Naive B cell (primary cell): Measurements from ENCODE around the gene SPECC1. TPM values are rescaled to one million over a fixed set of nuclear protein-coding genes. Genes with fewer than 3 reads are reported as not detected.
"Not testable (repeated sequence)": the region's sequence is repeated elsewhere in the genome, so short reads cannot be mapped to it uniquely, and the experiment has no call there.

Source experiments
- ATAC-seq, 2 donors: fragments of 150-1000 bp; cut with Tn5 transposase; 2 replicates each; pipeline ENCODE4 v1.10.0; 2021; ENCODE audit warnings: low read depth in 2 of 2, mild to moderate bottlenecking in 2 of 2, moderate library complexity in 2 of 2
- DNase-seq: peaks from one replicate; pipeline ENCODE4 v3.0.0; 2022
- H3K27ac Mint-ChIP-seq, 6 donors: one replicate each; pipeline ENCODE4 v1.8.0; 2020 to 2022; ENCODE audit warnings: mild to moderate bottlenecking in 6 of 6, mixed read lengths in 6 of 6, moderate library complexity in 5 of 6, inconsistent platforms in 2 of 6
- H3K27me3 Mint-ChIP-seq, 3 donors: one replicate each; pipeline ENCODE4 v1.8.0; 2021 to 2022; ENCODE audit warnings: mixed read lengths in 3 of 3, mild to moderate bottlenecking in 1 of 3
- H3K36me3 Mint-ChIP-seq, 2 donors: one replicate each; pipeline ENCODE4 v1.8.0; 2020 to 2022; ENCODE audit warnings: mixed read lengths in 2 of 2, inconsistent platforms in 1 of 2, mild to moderate bottlenecking in 1 of 2
- H3K4me1 Mint-ChIP-seq, 3 donors: one replicate each; pipeline ENCODE4 v1.8.0; 2020 to 2022; ENCODE audit warnings: mixed read lengths in 3 of 3, inconsistent platforms in 1 of 3, mild to moderate bottlenecking in 1 of 3, moderate library complexity in 1 of 3
- H3K4me3 Mint-ChIP-seq, 8 donors: one replicate each; pipeline ENCODE4 v1.8.0; 2020 to 2022; ENCODE audit warnings: mild to moderate bottlenecking in 8 of 8, mixed read lengths in 8 of 8, moderate library complexity in 8 of 8, inconsistent platforms in 2 of 8
- H3K9me3 Mint-ChIP-seq, 7 donors: one replicate each; pipeline ENCODE4 v1.8.0; 2020 to 2022; ENCODE audit warnings: mixed read lengths in 7 of 7, mild to moderate bottlenecking in 5 of 7, inconsistent platforms in 2 of 7, moderate library complexity in 1 of 7
- polyA plus RNA-seq, 6 donors: library from polyadenylated mRNA; unstranded; fragments of 300-500 nt; fragmentation: Illumina TruSeq; gene quantifications; one replicate each; pipeline ENCODE4 v1.2.3, GENCODE V29; 2021; ENCODE audit warnings: low read depth in 6 of 6

Gene SPECC1
- polyA plus RNA-seq = 1 to 10 TPM; 2.6 to 5.9 (median 4.1) TPM

- peaks cover 59 to 77% (median 74%) of the 10 kb centered on the region in 3 donors for H3K27me3 Mint-ChIP-seq
- peaks cover 7 to 10% (median 8%) of the 10 kb centered on the region in 3 donors for H3K4me1 Mint-ChIP-seq
- H3K4me3 Mint-ChIP-seq = peak within 1 kb of the TSS; percentile 78 to 96 (median 92)
- peak; percentile 88 for DNase-seq
- H3K9me3 Mint-ChIP-seq = peaks cover 0 to 2% (median 0%) of the 10 kb centered on the region in 7 donors
- H3K27ac Mint-ChIP-seq = peak within 1 kb of the TSS in 3 of 6 donors; percentile 11 to 55 (median 30)
- peak; percentile 97 to 98 for ATAC-seq
- no peaks in the 10 kb centered on the region for H3K36me3 Mint-ChIP-seq
These were observed at the start of gene SPECC1 for GRCh38 chr17:20009302-20010098. Gene SPECC1 (plus strand): TSS chr17:20009359. CDS start chr17:20096652, 87,293 bp downstream.

- peak overlapping the region in 1 of 6 donors; percentile 24 for H3K27ac Mint-ChIP-seq
- not testable (repeated sequence) for DNase-seq, ATAC-seq, H3K9me3 Mint-ChIP-seq, H3K4me3 Mint-ChIP-seq, H3K27me3 Mint-ChIP-seq
- H3K4me1 Mint-ChIP-seq = peaks cover 10 to 21% (median 13%) of the 10 kb centered on the region in 3 donors
- H3K36me3 Mint-ChIP-seq = peaks cover 9 to 21% of the 10 kb centered on the region in 2 donors
These were observed 46.2 kb upstream of the SPECC1 start for GRCh38 chr17:19962954-19963353.

- H3K27ac Mint-ChIP-seq = peak overlapping the region in 1 of 6 donors; percentile 4
- H3K4me3 Mint-ChIP-seq = peak overlapping the region in 1 of 8 donors; percentile 72
- H3K27me3 Mint-ChIP-seq = no peaks in the 10 kb centered on the region
- no peaks in the 10 kb centered on the region for H3K9me3 Mint-ChIP-seq
- H3K4me1 Mint-ChIP-seq = peaks cover 28 to 48% (median 44%) of the 10 kb centered on the region in 3 donors
- ATAC-seq = no peak
- H3K36me3 Mint-ChIP-seq = peaks cover 5 to 14% of the 10 kb centered on the region in 2 donors
- DNase-seq = no peak
These were observed 36.0 kb upstream of the SPECC1 start for GRCh38 chr17:19973156-19973555.

GRCh38 chr17:19975601-19976000 lies 33.6 kb upstream of the SPECC1 start:
- Mint-ChIP-seq H3K36me3 (peaks cover 0 to 6% of the 10 kb centered on the region in 2 donors), H3K4me3 (peak overlapping the region in 6 of 8 donors; percentile 42 to 79 (median 61)), H3K27me3 (no peaks in the 10 kb centered on the region), H3K27ac (peak overlapping the region; percentile 7 to 97 (median 60)), H3K4me1 (peaks cover 31 to 52% (median 41%) of the 10 kb centered on the region in 3 donors), H3K9me3 (no peaks in the 10 kb centered on the region)
- ATAC-seq (no peak), DNase-seq (no peak)

- peaks cover 0 to 6% of the 10 kb centered on the region in 2 donors for H3K36me3 Mint-ChIP-seq
These were observed 31.6 kb upstream of the SPECC1 start, which contains the start of gene AKAP10 for GRCh38 chr17:19977293-19978208. Gene AKAP10 (minus strand): TSS chr17:19977828. CDS start chr17:19977679, 149 bp downstream.

GRCh38 chr17:19978209-19978802 lies 30.9 kb upstream of the SPECC1 start:
- H3K27ac Mint-ChIP-seq = peak overlapping the region; percentile 97 to 100 (median 98)
- no peaks in the 10 kb centered on the region for H3K9me3 Mint-ChIP-seq
- H3K36me3 Mint-ChIP-seq = peaks cover 0 to 6% of the 10 kb centered on the region in 2 donors
- ATAC-seq = peak; percentile 49 to 56
- peaks cover 25 to 43% (median 41%) of the 10 kb centered on the region in 3 donors for H3K4me1 Mint-ChIP-seq
- DNase-seq = no peak
- no peaks in the 10 kb centered on the region for H3K27me3 Mint-ChIP-seq
- H3K4me3 Mint-ChIP-seq = peak overlapping the region; percentile 94 to 100 (median 99)

More at GRCh38 chr17:19977293-19978208, 31.6 kb upstream of the SPECC1 start, which contains the start of gene AKAP10:
- Mint-ChIP-seq H3K27ac (peak within 1 kb of the TSS; percentile 97 to 100 (median 98)), H3K4me1 (peaks cover 28 to 47% (median 41%) of the 10 kb centered on the region in 3 donors), H3K9me3 (no peaks in the 10 kb centered on the region), H3K4me3 (peak within 1 kb of the TSS; percentile 94 to 100 (median 99)), H3K27me3 (no peaks in the 10 kb centered on the region)
- peak; percentile 92 for DNase-seq
- ATAC-seq = peak; percentile 81 to 83

GRCh38 chr17:19978805-19979211 lies 30.4 kb upstream of the SPECC1 start:
- Mint-ChIP-seq H3K9me3 (no peaks in the 10 kb centered on the region), H3K4me3 (peak overlapping the region; percentile 94 to 100 (median 99)), H3K36me3 (peaks cover 0 to 6% of the 10 kb centered on the region in 2 donors), H3K27ac (peak overlapping the region; percentile 97 to 100 (median 98)), H3K4me1 (peaks cover 22 to 43% (median 36%) of the 10 kb centered on the region in 3 donors), H3K27me3 (no peaks in the 10 kb centered on the region)
- DNase-seq = no peak
- ATAC-seq = no peak

GRCh38 chr17:19979917-19980770 lies 29.0 kb upstream of the SPECC1 start:
- no peak for ATAC-seq
- DNase-seq = no peak
- peak overlapping the region in 6 of 8 donors; percentile 20 to 70 (median 47) for H3K4me3 Mint-ChIP-seq
- H3K9me3 Mint-ChIP-seq = no peaks in the 10 kb centered on the region
- H3K27me3 Mint-ChIP-seq = no peaks in the 10 kb centered on the region
- peaks cover 20 to 33% (median 23%) of the 10 kb centered on the region in 3 donors for H3K4me1 Mint-ChIP-seq
- peaks cover 0 to 6% of the 10 kb centered on the region in 2 donors for H3K36me3 Mint-ChIP-seq
- peak overlapping the region in 2 of 6 donors; percentile 30 to 56 for H3K27ac Mint-ChIP-seq

- Mint-ChIP-seq H3K4me3 (no peak overlapping the region), H3K36me3 (no peaks in the 10 kb centered on the region), H3K4me1 (no peaks in the 10 kb centered on the region), H3K9me3 (no peaks in the 10 kb centered on the region), H3K27ac (no peak overlapping the region), H3K27me3 (peaks cover 13 to 38% (median 26%) of the 10 kb centered on the region in 3 donors)
- no peak for DNase-seq
- ATAC-seq = no peak
These were observed 22.0 kb upstream of the SPECC1 start for GRCh38 chr17:19986941-19987861.

GRCh38 chr17:19987897-19988296 lies 21.3 kb upstream of the SPECC1 start:
- DNase-seq = no peak

GRCh38 chr17:19991252-19991885 lies 17.8 kb upstream of the SPECC1 start:
- no peaks in the 10 kb centered on the region for H3K36me3 Mint-ChIP-seq

More at GRCh38 chr17:19987897-19988296, 21.3 kb upstream of the SPECC1 start:
- peaks cover 0 to 3% (median 0%) of the 10 kb centered on the region in 3 donors for H3K4me1 Mint-ChIP-seq
- H3K9me3 Mint-ChIP-seq = no peaks in the 10 kb centered on the region
- H3K27ac Mint-ChIP-seq = no peak overlapping the region
- H3K36me3 Mint-ChIP-seq = no peaks in the 10 kb centered on the region
- H3K27me3 Mint-ChIP-seq = peaks cover 17 to 38% (median 26%) of the 10 kb centered on the region in 3 donors
- H3K4me3 Mint-ChIP-seq = no peak overlapping the region
- ATAC-seq = no peak

More at GRCh38 chr17:19991252-19991885, 17.8 kb upstream of the SPECC1 start:
- Mint-ChIP-seq H3K4me3 (peak overlapping the region in 1 of 8 donors; percentile 76), H3K4me1 (peaks cover 4 to 7% (median 6%) of the 10 kb centered on the region in 3 donors), H3K27me3 (peaks cover 21 to 43% (median 34%) of the 10 kb centered on the region in 3 donors), H3K27ac (no peak overlapping the region), H3K9me3 (no peaks in the 10 kb centered on the region)
- DNase-seq = no peak
- no peak for ATAC-seq
